ENCODE results near the gene BMERB1.

The BMERB1 gene

GRCh38 chr16:15444264-15444663 is 9.9 kb downstream of the BMERB1 start:
- no peak for TF ChIP-seq CTCF (IDR thresholded peaks at IDR 0.05)
- Histone ChIP-seq H3K36me3 (ENCODE audit: control insufficient read depth, insufficient read depth, low read length) (no peaks in the 10 kb centered on the region), H3K9ac (no peak overlapping the region), H3K79me2 (peaks cover 15% of the 10 kb centered on the region), H2AFZ (no peak overlapping the region), H3K4me3 (ENCODE audit: low read depth, low read length) (no peak overlapping the region), H3K27me3 (ENCODE audit: control insufficient read depth, insufficient read depth, low read length) (no peaks in the 10 kb centered on the region), H3K4me1 (no peaks in the 10 kb centered on the region), H3K4me2 (ENCODE audit: low read length) (no peak overlapping the region), H3K27ac (no peak overlapping the region), H3K9me3 (ENCODE audit: control insufficient read depth, low read length) (no peaks in the 10 kb centered on the region)

- Histone ChIP-seq H3K4me3 (ENCODE audit: low read depth, low read length) (no peak overlapping the region), H3K79me2 (peaks cover 12% of the 10 kb centered on the region), H3K9me3 (ENCODE audit: control insufficient read depth, low read length) (no peaks in the 10 kb centered on the region), H3K4me2 (ENCODE audit: low read length) (no peak overlapping the region), H3K27ac (no peak overlapping the region), H3K27me3 (ENCODE audit: control insufficient read depth, insufficient read depth, low read length) (no peaks in the 10 kb centered on the region), H3K4me1 (no peaks in the 10 kb centered on the region), H3K9ac (no peak overlapping the region), H2AFZ (no peak overlapping the region), H3K36me3 (ENCODE audit: control insufficient read depth, insufficient read depth, low read length) (no peaks in the 10 kb centered on the region)
- TF ChIP-seq CTCF (IDR thresholded peaks at IDR 0.05) = no peak
Measured at GRCh38 chr16:15445450-15445849, 11.1 kb downstream of the BMERB1 start.

- Histone ChIP-seq H3K27ac (no peak overlapping the region), H3K79me2 (peaks cover 12% of the 10 kb centered on the region), H3K4me3 (ENCODE audit: low read depth, low read length) (no peak overlapping the region), H2AFZ (no peak overlapping the region), H3K27me3 (ENCODE audit: control insufficient read depth, insufficient read depth, low read length) (no peaks in the 10 kb centered on the region), H3K4me2 (ENCODE audit: low read length) (no peak overlapping the region), H3K36me3 (ENCODE audit: control insufficient read depth, insufficient read depth, low read length) (no peaks in the 10 kb centered on the region), H3K4me1 (peaks cover 1% of the 10 kb centered on the region), H3K9ac (no peak overlapping the region), H3K9me3 (ENCODE audit: control insufficient read depth, low read length) (no peaks in the 10 kb centered on the region)
- TF ChIP-seq CTCF (IDR thresholded peaks at IDR 0.05) = no peak
Measured at GRCh38 chr16:15446901-15447300, 12.5 kb downstream of the BMERB1 start.

- H3K9ac ChIP-seq = no peak overlapping the region
- H3K36me3 ChIP-seq (ENCODE audit: control insufficient read depth, insufficient read depth, low read length) = no peaks in the 10 kb centered on the region
- peaks cover 13% of the 10 kb centered on the region for H3K79me2 ChIP-seq
- no peak overlapping the region for H3K4me3 ChIP-seq (ENCODE audit: low read depth, low read length)
- no peaks in the 10 kb centered on the region for H3K27me3 ChIP-seq (ENCODE audit: control insufficient read depth, insufficient read depth, low read length)
- no peak overlapping the region for H2AFZ ChIP-seq
- H3K27ac ChIP-seq = no peak overlapping the region
- no peak for TF ChIP-seq CTCF (IDR thresholded peaks at IDR 0.05)
- no peaks in the 10 kb centered on the region for H3K9me3 ChIP-seq (ENCODE audit: control insufficient read depth, low read length)
- no peak overlapping the region for H3K4me2 ChIP-seq (ENCODE audit: low read length)
- peaks cover 9% of the 10 kb centered on the region for H3K4me1 ChIP-seq
Measured at GRCh38 chr16:15450624-15451023, 16.2 kb downstream of the BMERB1 start.

GRCh38 chr16:15451098-15451731 is 16.8 kb downstream of the BMERB1 start:
- Histone ChIP-seq H3K36me3 (ENCODE audit: control insufficient read depth, insufficient read depth, low read length) (no peaks in the 10 kb centered on the region), H2AFZ (no peak overlapping the region), H3K27me3 (ENCODE audit: control insufficient read depth, insufficient read depth, low read length) (no peaks in the 10 kb centered on the region), H3K4me3 (ENCODE audit: low read depth, low read length) (no peak overlapping the region), H3K79me2 (peaks cover 11% of the 10 kb centered on the region), H3K9ac (no peak overlapping the region), H3K27ac (no peak overlapping the region), H3K4me2 (ENCODE audit: low read length) (no peak overlapping the region), H3K4me1 (peaks cover 9% of the 10 kb centered on the region), H3K9me3 (ENCODE audit: control insufficient read depth, low read length) (no peaks in the 10 kb centered on the region)
- TF ChIP-seq CTCF (IDR thresholded peaks at IDR 0.05) = no peak

All from parathyroid adenoma (tissue), 2 donors.